Loucy (cell line): ENCODE results near the gene CCDC201.
"Not testable (repeated sequence)": the region's sequence is repeated elsewhere in the genome, so short reads cannot be mapped to it uniquely, and the experiment has no call there.

Experiments used
- H2AFZ ChIP-seq: fragments of 200-600 bp; sonication (generic); 2 replicates; pipeline ENCODE4 v1.6.0; 2016; ENCODE audit warnings: antibody characterized with exemption, mild to moderate bottlenecking, low read length, moderate library complexity
- H3F3A ChIP-seq: fragments of 200-600 bp; 2 replicates; pipeline ENCODE4 v1.6.0; 2016; ENCODE audit warnings: antibody characterized with exemption, low read depth, mild to moderate bottlenecking
- H3K27me3 ChIP-seq: fragments of 200-600 bp; sonication (generic); 2 replicates; pipeline ENCODE4 v1.6.1; 2014; ENCODE audit warnings: low read length, mild to moderate bottlenecking; ENCODE audit not compliant: insufficient read depth, poor library complexity, severe bottlenecking
- H3K36me3 ChIP-seq: fragments of 200-600 bp; sonication (generic); 2 replicates; pipeline ENCODE4 v1.6.1; 2016; ENCODE audit warnings: low read length; ENCODE audit not compliant: insufficient read depth
- H3K4me1 ChIP-seq: fragments of 200-600 bp; sonication (generic); 2 replicates; pipeline ENCODE4 v1.5.1; 2014; ENCODE audit warnings: low read length, mild to moderate bottlenecking; ENCODE audit not compliant: insufficient read depth, poor library complexity, severe bottlenecking
- H3K4me2 ChIP-seq: fragments of 200-600 bp; sonication (generic); 2 replicates; pipeline ENCODE4 v1.6.0; 2014; ENCODE audit warnings: antibody characterized with exemption, low read length, low read depth, mild to moderate bottlenecking; ENCODE audit not compliant: poor library complexity, severe bottlenecking
- H3K4me3 ChIP-seq: fragments of 200-600 bp; sonication (generic); 2 replicates; pipeline ENCODE4 v1.5.1; 2014; ENCODE audit warnings: low read length, mild to moderate bottlenecking, mixed read lengths; ENCODE audit not compliant: poor library complexity, severe bottlenecking
- H3K79me2 ChIP-seq: fragments of 200-600 bp; sonication (generic); 2 replicates; pipeline ENCODE4 v1.6.1; 2014; ENCODE audit warnings: low read length; ENCODE audit not compliant: insufficient read depth
- H3K9ac ChIP-seq: fragments of 200-600 bp; sonication (generic); 2 replicates; pipeline ENCODE4 v1.6.0; 2014; ENCODE audit warnings: mild to moderate bottlenecking, low read depth, low read length, moderate library complexity; ENCODE audit not compliant: poor library complexity, severe bottlenecking
- H3K9me2 ChIP-seq: fragments of 200-600 bp; sonication (generic); replicated peaks from 2 replicates; pipeline ENCODE4 v1.6.1; 2016; ENCODE audit warnings: low read depth, low read length, mixed read lengths
- H3K9me3 ChIP-seq: fragments of 200-600 bp; sonication (generic); 2 replicates; pipeline ENCODE4 v1.6.1; 2014; ENCODE audit warnings: mild to moderate bottlenecking, antibody characterized with exemption, low read length, low read depth; ENCODE audit not compliant: insufficient read depth
- H4K20me1 ChIP-seq: fragments of 200-600 bp; sonication (generic); 2 replicates; pipeline ENCODE4 v1.6.0; 2014; ENCODE audit warnings: antibody characterized with exemption, low read length, mild to moderate bottlenecking; ENCODE audit not compliant: insufficient read depth, poor library complexity, severe bottlenecking
- EZH2phosphoT487 ChIP-seq: fragments of 200-600 bp; IDR thresholded peaks from 2 replicates; pipeline ENCODE4 v1.6.1; 2018; ENCODE audit warnings: antibody characterized with exemption, mild to moderate bottlenecking, moderate library complexity, borderline replicate concordance
- TF ChIP-seq, protein P1 (sequence below): fragments of 200-600 bp; sonication (generic); conservative IDR thresholded peaks from 2 replicates; pipeline ENCODE4 v1.5.1; 2014; ENCODE audit warnings: mild to moderate bottlenecking, antibody characterized with exemption, low read length

Gene CCDC201

DNA sequence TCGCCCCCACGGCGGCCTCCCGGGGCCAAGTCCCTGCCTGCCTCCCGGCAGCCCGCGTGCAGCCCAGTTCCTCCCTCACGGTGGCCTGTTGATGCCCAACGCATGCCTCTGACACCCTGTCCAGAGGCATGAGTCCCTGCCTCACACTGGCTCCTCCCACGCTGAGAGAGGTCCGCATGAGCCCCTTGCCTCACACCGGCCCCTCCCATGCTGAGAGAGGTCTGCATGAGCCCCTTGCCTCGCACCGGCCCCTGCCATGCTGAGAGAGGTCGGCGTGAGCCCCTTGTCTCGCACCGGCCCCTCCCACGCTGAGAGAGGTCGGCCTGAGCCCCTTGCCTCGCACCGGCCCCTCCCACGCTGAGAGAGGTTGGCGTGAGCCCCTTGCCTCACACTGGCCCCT is 59.9 kb downstream of the CCDC201 start:
- TF ChIP-seq, protein P1, sequence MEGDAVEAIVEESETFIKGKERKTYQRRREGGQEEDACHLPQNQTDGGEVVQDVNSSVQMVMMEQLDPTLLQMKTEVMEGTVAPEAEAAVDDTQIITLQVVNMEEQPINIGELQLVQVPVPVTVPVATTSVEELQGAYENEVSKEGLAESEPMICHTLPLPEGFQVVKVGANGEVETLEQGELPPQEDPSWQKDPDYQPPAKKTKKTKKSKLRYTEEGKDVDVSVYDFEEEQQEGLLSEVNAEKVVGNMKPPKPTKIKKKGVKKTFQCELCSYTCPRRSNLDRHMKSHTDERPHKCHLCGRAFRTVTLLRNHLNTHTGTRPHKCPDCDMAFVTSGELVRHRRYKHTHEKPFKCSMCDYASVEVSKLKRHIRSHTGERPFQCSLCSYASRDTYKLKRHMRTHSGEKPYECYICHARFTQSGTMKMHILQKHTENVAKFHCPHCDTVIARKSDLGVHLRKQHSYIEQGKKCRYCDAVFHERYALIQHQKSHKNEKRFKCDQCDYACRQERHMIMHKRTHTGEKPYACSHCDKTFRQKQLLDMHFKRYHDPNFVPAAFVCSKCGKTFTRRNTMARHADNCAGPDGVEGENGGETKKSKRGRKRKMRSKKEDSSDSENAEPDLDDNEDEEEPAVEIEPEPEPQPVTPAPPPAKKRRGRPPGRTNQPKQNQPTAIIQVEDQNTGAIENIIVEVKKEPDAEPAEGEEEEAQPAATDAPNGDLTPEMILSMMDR = no peak
- no peak for TF ChIP-seq EZH2phosphoT487
- Histone ChIP-seq H3K27me3 (no peaks in the 10 kb centered on the region), H3F3A (no peaks in the 10 kb centered on the region), H3K9me3 (no peaks in the 10 kb centered on the region), H3K4me3 (no peak overlapping the region), H3K4me1 (no peaks in the 10 kb centered on the region), H3K4me2 (no peak overlapping the region), H3K36me3 (no peaks in the 10 kb centered on the region), H3K9me2 (no peaks in the 10 kb centered on the region), H4K20me1 (no peaks in the 10 kb centered on the region), H2AFZ (no peak overlapping the region), H3K79me2 (no peaks in the 10 kb centered on the region), H3K9ac (no peak overlapping the region)

DNA sequence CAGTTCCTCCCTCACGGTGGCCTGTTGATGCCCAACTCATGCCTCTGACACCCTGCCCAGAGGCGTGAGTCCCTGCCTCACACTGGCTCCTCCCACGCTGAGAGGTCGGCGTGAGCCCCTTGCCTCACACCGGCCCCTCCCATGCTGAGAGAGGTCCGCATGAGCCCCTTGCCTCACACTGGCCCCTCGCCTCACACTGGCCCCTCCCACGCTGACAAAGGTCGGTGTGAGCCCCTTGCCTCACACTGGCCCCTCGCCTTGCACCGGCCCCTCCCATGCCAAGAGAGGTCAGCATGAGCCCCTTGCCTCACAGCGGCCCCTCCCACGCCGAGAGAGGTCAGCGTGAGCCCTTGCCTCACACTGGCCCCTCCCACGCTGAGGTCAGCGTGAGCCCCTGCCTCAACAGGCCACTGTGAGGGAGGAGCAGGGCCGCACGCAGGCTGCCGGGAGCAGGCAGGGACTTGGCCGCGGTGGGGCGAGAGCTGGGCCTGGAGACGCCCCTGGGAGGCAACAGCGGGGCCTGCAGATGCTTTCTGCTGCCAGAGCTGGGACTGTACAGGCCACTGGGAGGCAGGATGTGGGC is 61.1 kb downstream of the CCDC201 start:
- H3K79me2 ChIP-seq, H3K4me1 ChIP-seq, H2AFZ ChIP-seq, H3K4me3 ChIP-seq, H3K9me3 ChIP-seq, H3K9ac ChIP-seq, H3K9me2 ChIP-seq, H3K4me2 ChIP-seq, H3K27me3 ChIP-seq, H4K20me1 ChIP-seq, H3F3A ChIP-seq, H3K36me3 ChIP-seq: not testable (repeated sequence)

DNA sequence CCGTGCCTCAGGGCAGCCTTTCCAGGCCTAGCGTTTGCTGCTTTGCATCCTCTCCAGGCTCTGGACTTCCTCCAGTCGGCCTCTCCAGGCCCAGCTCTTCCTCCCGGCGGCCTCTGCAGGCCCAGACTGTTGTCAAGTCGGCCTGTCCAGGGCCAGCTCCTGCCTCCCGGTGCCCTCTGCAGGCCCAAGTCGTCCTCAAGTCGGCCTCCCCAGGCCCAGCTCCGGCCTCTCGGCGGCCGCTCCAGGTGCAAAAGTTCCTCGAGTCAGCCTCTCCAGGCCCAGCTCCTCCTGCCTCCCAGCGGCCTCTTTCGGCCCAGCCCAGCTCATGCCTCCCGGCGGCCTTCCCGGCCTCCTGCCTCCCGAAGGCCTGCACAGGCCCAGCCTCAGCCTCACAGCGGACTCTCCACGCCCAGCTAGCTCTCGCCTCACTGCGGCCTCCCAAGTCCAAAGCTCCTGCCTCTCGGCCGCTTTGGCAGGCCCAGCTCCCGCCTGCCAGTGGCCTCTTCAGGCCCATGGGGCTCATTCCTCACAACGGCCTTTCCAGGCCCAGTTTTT is 62.4 kb downstream of the CCDC201 start:
- not testable (repeated sequence) for H3K36me3 ChIP-seq, H3K4me3 ChIP-seq, H3K79me2 ChIP-seq, H4K20me1 ChIP-seq, H3K9me2 ChIP-seq, H2AFZ ChIP-seq, H3K4me1 ChIP-seq, H3K9ac ChIP-seq, H3K9me3 ChIP-seq, H3K4me2 ChIP-seq, H3K27me3 ChIP-seq, H3F3A ChIP-seq
